ENCODE data around the gene RSU1. TPM values are rescaled to one million over a fixed set of nuclear protein-coding genes. Genes with fewer than 3 reads are reported as not detected.
A peak's percentile ranks its signal among the peaks of the same experiment; 100 is the strongest.

The RSU1 gene
- total RNA-seq, 1 donor from 2014 or later: 59.4 TPM

GRCh38 chr10:16819026-16819425 lies 1.8 kb upstream of the RSU1 start:
- H3K4me1 Mint-ChIP-seq (ENCODE audit: low read depth, unreplicated experiment): peaks cover 7% of the 10 kb centered on the region
- peaks cover 4% of the 10 kb centered on the region for H3K27me3 Mint-ChIP-seq (ENCODE audit: unreplicated experiment)
- no peak for TF ChIP-seq CTCF (IDR thresholded peaks at IDR 0.05; ENCODE audit: partially characterized antibody, unreplicated experiment)
- peaks cover 8% of the 10 kb centered on the region for H3K9me3 Mint-ChIP-seq (ENCODE audit: unreplicated experiment)
- no peak overlapping the region for H3K27ac Mint-ChIP-seq (ENCODE audit: unreplicated experiment)
- peaks cover 12% of the 10 kb centered on the region for H3K36me3 Mint-ChIP-seq (ENCODE audit: unreplicated experiment)
- H3K4me3 Mint-ChIP-seq (ENCODE audit: unreplicated experiment): no peak overlapping the region
- DNase-seq: no peak

- DNase-seq: no peak
Observed at GRCh38 chr10:16816830-16817124, 447 bp downstream of the RSU1 start.

GRCh38 chr10:16816171-16816570 lies 1.1 kb downstream of the RSU1 start:
- peaks cover 3% of the 10 kb centered on the region for H3K9me3 Mint-ChIP-seq (ENCODE audit: unreplicated experiment)

More at GRCh38 chr10:16816830-16817124, 447 bp downstream of the RSU1 start:
- no peak for TF ChIP-seq CTCF (IDR thresholded peaks at IDR 0.05; ENCODE audit: partially characterized antibody, unreplicated experiment)
- Mint-ChIP-seq H3K9me3 (ENCODE audit: unreplicated experiment) (peaks cover 3% of the 10 kb centered on the region), H3K36me3 (ENCODE audit: unreplicated experiment) (peaks cover 4% of the 10 kb centered on the region), H3K27me3 (ENCODE audit: unreplicated experiment) (peaks cover 4% of the 10 kb centered on the region), H3K27ac (ENCODE audit: unreplicated experiment) (peak overlapping the region; percentile 91), H3K4me3 (ENCODE audit: unreplicated experiment) (peak overlapping the region; percentile 98), H3K4me1 (ENCODE audit: low read depth, unreplicated experiment) (peaks cover 8% of the 10 kb centered on the region)

GRCh38 chr10:16814012-16814411 lies 3.2 kb downstream of the RSU1 start:
- no peak overlapping the region for H3K4me3 Mint-ChIP-seq (ENCODE audit: unreplicated experiment)
- no peak for TF ChIP-seq CTCF (IDR thresholded peaks at IDR 0.05; ENCODE audit: partially characterized antibody, unreplicated experiment)
- no peak overlapping the region for H3K27ac Mint-ChIP-seq (ENCODE audit: unreplicated experiment)
- H3K9me3 Mint-ChIP-seq (ENCODE audit: unreplicated experiment): peaks cover 4% of the 10 kb centered on the region
- no peaks in the 10 kb centered on the region for H3K36me3 Mint-ChIP-seq (ENCODE audit: unreplicated experiment)
- H3K27me3 Mint-ChIP-seq (ENCODE audit: unreplicated experiment): peaks cover 2% of the 10 kb centered on the region
- no peak for DNase-seq
- peaks cover 10% of the 10 kb centered on the region for H3K4me1 Mint-ChIP-seq (ENCODE audit: low read depth, unreplicated experiment)

More at GRCh38 chr10:16816171-16816570, 1.1 kb downstream of the RSU1 start:
- H3K27ac Mint-ChIP-seq (ENCODE audit: unreplicated experiment): no peak overlapping the region
- no peaks in the 10 kb centered on the region for H3K36me3 Mint-ChIP-seq (ENCODE audit: unreplicated experiment)
- no peak for DNase-seq
- peak overlapping the region; percentile 98 for H3K4me3 Mint-ChIP-seq (ENCODE audit: unreplicated experiment)
- H3K4me1 Mint-ChIP-seq (ENCODE audit: low read depth, unreplicated experiment): peaks cover 10% of the 10 kb centered on the region
- no peak for TF ChIP-seq CTCF (IDR thresholded peaks at IDR 0.05; ENCODE audit: partially characterized antibody, unreplicated experiment)
- H3K27me3 Mint-ChIP-seq (ENCODE audit: unreplicated experiment): peaks cover 2% of the 10 kb centered on the region

- Mint-ChIP-seq H3K4me1 (ENCODE audit: low read depth, unreplicated experiment) (peaks cover 7% of the 10 kb centered on the region), H3K27ac (ENCODE audit: unreplicated experiment) (no peak overlapping the region), H3K36me3 (ENCODE audit: unreplicated experiment) (no peaks in the 10 kb centered on the region), H3K27me3 (ENCODE audit: unreplicated experiment) (peaks cover 2% of the 10 kb centered on the region), H3K9me3 (ENCODE audit: unreplicated experiment) (peaks cover 4% of the 10 kb centered on the region), H3K4me3 (ENCODE audit: unreplicated experiment) (no peak overlapping the region)
- DNase-seq: no peak
- no peak for TF ChIP-seq CTCF (IDR thresholded peaks at IDR 0.05; ENCODE audit: partially characterized antibody, unreplicated experiment)
Observed at GRCh38 chr10:16812676-16813075, 4.5 kb downstream of the RSU1 start.

Measured in glutamatergic neuron (in vitro differentiated cells).